GM21576 (cell line): ENCODE measurements around the gene TAS1R2.

ENCODE experiments used
- ATAC-seq: cut with Tn5 transposase; IDR thresholded peaks from one replicate; pipeline ENCODE4 v1.9.1; 2021; ENCODE audit warnings: mild to moderate bottlenecking, moderate library complexity; ENCODE audit not compliant: unreplicated experiment

TAS1R2 gene

DNA sequence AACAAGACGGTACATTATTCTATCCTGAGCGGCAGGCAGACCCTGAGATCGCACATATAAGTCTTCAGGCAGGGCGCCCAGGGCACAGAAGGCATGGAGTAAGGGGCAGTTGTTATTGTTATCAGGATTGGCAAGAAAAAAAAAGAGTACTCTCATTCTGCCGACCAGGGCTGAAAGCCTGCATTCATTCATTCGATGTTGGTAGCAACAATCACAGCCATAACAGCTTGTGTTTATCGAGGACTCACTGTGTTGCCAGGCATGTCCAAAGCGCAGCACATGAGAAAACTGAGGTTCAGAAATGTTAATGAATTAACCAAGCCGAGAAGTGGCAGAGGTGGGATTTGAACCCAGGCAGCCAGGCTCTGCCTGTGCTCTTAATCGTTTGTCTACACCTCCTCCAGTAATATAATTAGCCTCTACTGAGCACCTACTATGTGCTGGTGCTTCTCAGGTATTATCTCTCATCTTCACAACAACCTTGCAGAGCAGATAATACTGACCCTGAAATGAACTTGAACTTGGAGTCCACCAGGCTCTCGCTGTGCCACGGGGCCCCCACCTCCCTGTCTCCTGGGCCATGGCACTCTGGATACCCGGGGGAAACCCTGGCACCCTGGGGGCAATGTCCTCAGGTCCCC lies 56.2 kb downstream of the TAS1R2 start:
- ATAC-seq: no peak

DNA sequence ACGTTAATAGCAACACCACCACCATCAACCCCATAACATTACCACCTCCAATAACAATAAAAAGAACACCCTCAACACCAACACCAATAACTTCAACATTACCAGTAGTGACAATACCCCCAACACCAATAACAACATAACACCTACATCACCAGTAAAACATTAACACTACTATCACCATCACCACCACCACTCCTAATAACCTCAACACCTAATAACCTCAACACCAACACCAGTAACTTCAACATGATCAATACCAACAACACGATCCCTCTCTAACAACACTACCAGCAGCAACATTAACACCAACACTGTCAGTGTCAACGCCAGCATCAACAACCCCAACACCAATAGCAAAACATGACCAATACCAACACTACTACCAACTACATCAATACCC lies 57.2 kb downstream of the TAS1R2 start:
- ATAC-seq: no peak

DNA sequence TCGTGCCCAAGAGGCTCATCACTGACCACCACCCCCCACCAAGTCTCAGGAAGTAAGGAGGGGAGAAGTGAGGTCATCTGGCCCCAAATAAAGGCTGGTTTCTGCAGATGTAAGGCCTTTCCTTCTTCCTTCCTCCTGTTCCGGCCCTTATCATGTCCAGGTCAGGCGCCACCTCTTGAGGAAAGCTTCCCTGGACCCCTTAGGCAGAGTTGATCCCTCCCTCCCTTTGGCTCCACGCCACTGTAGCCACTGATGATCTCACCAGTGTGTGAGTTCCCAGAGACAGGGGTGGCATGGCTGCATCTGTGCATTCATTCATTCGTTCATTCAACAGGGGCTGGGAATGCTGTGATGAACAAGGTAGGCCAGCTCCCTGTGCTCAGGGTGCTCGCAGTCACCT lies 59.2 kb downstream of the TAS1R2 start:
- no peak for ATAC-seq

DNA sequence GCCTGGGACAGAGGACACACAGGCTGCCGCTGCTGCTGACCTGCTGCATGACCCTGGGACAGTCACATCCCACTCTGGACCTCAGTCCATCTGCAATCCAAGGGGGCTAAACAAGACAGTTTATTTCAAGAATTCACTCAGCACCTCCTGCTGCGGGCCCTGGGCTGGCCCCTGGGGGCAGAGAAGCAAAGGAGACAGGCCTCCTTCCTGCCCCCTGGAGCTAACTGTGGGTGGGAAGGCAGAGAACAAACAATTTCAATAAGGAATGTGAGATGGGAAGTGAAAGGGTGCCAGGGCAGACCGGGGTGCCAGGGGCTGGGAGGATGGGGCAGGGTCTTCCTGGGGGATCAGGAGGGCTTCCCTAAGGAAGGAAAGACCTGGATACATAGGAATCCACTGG lies 60.0 kb downstream of the TAS1R2 start:
- ATAC-seq: no peak

GRCh38 chr1:18798946-18799345 lies 60.5 kb downstream of the TAS1R2 start:
- ATAC-seq: no peak

DNA sequence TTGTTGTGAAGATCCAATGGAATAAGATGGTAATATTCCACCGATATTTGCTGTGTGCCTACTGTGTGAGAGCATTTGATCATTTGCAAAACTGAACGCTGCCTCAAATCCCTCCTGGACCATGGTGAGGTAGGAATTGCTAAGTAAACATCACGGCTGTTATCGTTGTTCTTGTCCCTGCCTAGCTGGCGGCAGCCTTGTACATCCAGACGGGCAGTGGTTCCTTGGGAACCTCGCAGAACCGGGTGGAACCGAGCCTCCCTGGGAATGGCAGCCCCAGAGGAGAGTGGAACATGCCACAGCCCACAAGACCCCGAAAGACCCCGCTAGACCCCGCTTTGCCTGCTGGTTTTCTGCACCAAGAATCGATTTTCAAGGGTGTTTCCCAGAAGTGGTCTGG lies 60.9 kb downstream of the TAS1R2 start:
- no peak for ATAC-seq

DNA sequence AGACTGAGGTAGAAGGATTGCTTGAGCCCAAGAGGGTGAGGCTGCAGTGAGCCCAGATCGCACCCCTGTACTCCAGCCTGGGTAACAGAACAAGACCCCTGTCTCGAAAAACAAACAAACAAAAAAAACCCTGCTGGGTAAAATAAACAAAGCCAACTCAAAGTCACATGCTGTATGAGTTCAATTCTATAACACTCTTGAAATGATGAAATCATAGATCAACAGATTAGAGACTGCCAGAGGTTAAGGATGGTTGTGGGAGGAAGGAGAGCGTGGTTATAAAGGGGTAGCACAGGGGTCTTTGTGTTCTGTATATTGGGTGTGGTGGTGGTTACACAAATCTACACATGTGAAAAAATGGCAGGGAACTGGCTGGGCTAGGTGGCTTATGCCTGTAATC lies 62.5 kb downstream of the TAS1R2 start:
- ATAC-seq: no peak

DNA sequence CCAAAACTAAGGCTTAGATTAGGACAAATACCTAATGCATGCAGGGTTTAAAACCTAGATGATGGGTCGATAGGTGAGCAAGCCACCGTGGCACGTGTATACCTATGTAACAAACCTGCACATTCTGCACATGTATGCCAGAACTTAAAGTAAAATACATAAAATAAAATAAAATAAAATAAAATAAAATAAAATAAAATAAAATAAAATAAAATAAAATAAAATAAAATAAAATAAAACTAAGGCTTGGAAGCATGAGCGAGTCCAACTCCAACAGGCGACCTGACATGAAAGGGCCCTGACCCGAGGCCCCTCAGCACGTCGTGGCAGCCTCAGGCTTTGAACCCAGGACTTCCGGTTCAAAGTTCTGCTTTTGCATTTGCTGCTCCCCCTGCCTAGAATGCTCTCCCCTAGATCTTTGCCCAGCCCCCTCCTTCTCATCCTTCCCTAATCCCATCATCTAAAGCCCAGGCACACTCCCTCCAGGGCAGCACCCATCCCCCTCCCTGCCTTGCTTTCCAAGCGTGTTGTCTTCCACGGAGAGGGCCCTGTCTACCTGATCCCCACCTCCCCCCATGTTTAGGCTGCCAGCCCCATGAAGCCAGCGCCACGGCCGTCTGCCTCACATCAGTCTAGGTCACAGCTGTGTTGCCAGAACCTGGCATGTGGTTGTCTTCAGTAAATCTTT lies 64.3 kb downstream of the TAS1R2 start:
- no peak for ATAC-seq

DNA sequence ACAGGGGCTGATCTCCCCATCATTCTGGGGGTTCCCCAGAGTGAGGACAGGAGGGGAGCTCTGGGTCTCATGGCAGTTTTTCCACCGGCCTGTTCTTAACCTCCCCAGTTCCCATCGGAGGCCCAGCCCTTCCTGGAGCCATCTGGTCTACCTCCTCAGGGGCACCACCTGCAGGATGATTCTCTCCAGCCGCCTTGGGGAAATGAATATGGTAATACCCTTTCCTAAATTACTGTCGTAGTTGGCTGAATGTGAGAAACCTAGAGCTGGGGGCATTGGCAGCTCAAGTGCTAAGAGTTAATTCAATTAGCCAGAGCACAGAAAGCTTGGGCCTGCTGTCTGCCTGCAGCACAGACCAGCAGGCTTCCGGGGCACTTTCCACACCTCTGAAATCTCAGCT lies 64.9 kb downstream of the TAS1R2 start:
- ATAC-seq: no peak

GRCh38 chr1:18794051-18794450 lies 65.4 kb downstream of the TAS1R2 start:
- ATAC-seq: no peak

- no peak for ATAC-seq
Measured at GRCh38 chr1:18793164-18793563, 66.3 kb downstream of the TAS1R2 start.

DNA sequence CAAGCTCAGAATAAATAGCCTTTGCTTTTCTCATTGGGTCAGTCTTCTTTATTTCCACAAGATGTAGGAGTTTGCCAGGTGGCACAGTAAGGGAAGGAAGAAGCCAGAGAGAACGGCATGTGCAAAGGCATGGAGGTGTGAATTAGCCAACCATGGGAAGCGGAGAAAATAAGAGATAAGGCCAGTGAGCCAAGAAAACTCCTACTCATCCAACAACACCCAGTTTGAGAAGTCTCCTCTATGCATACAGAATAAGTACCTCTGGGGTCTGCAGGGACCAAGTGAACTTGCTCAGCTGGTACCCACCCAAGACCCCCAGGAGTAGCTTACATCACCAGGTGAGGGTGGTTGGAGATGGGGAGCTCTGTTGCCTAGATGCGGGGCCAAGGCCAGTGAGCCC lies 66.7 kb downstream of the TAS1R2 start:
- no peak for ATAC-seq
